CD14-positive monocyte (primary cell): Measurements from ENCODE around the gene GPR17. TPM values are rescaled to one million over a fixed set of nuclear protein-coding genes. Genes with fewer than 3 reads are reported as not detected.

Experiments
- DNase-seq, 3 donors: peaks; one replicate each; pipeline ENCODE4 v3.0.0-alpha.2; 2011 to 2022
- H2AFZ ChIP-seq: 2 replicates; pipeline ENCODE4 v1.6.0; 2012; ENCODE audit warnings: mild to moderate bottlenecking, low read depth, low read length, inconsistent platforms; ENCODE audit not compliant: insufficient read depth, poor library complexity, severe bottlenecking
- H3K27ac ChIP-seq, 2 donors: 1 replicate in 1 of 2; 2 replicates in 1 of 2; pipeline ENCODE4 v1.5.1; 2012 to 2013; ENCODE audit warnings: low read length in 2 of 2, control low read depth in 1 of 2, inconsistent platforms in 1 of 2, low read depth in 1 of 2, mild to moderate bottlenecking in 1 of 2
- H3K27me3 ChIP-seq, 2 donors: one replicate each; pipeline versions ENCODE4 v1.6.0 to v1.6.1; 2011 to 2013; ENCODE audit warnings: low read length in 2 of 2; ENCODE audit not compliant: control insufficient read depth in 2 of 2, insufficient read depth in 2 of 2
- H3K36me3 ChIP-seq, 2 donors: replicated peaks in 1 of 2; 1 replicate in 1 of 2; 2 replicates in 1 of 2; pipeline versions ENCODE4 v1.5.1 to v1.6.1; 2012 to 2013; ENCODE audit warnings: low read length in 2 of 2, control low read depth in 1 of 2, inconsistent platforms in 1 of 2, mild to moderate bottlenecking in 1 of 2; ENCODE audit not compliant: insufficient read depth in 2 of 2, control insufficient read depth in 1 of 2
- H3K4me1 ChIP-seq, 2 donors: 1 replicate in 1 of 2; 2 replicates in 1 of 2; pipeline versions ENCODE4 v1.5.1 to v1.6.1; 2012 to 2013; ENCODE audit warnings: low read length in 2 of 2, control low read depth in 1 of 2, inconsistent platforms in 1 of 2, mild to moderate bottlenecking in 1 of 2, moderate library complexity in 1 of 2; ENCODE audit not compliant: insufficient read depth in 2 of 2, control insufficient read depth in 1 of 2
- H3K4me2 ChIP-seq: replicated peaks from 2 replicates; pipeline ENCODE3; 2012; ENCODE audit warnings: low read length, moderate library complexity, mild to moderate bottlenecking; ENCODE audit not compliant: poor library complexity, severe bottlenecking; ENCODE audit errors: extremely low read depth
- H3K4me3 ChIP-seq, 3 experiments: fragments of 200-600 bp in 1 of 3; sonication (generic) in 1 of 3; replicated peaks in 1 of 3; 1 replicate in 2 of 3; 2 replicates in 1 of 3; pipeline ENCODE4 v1.5.1; 2011 to 2013; ENCODE audit warnings: low read length in 3 of 3, mild to moderate bottlenecking in 3 of 3, control low read depth in 2 of 3, low read depth in 2 of 3, inconsistent platforms in 1 of 3, moderate library complexity in 1 of 3
- H3K79me2 ChIP-seq: 2 replicates; pipeline ENCODE4 v1.6.0; 2012; ENCODE audit warnings: mild to moderate bottlenecking, control low read depth, inconsistent platforms, low read length, moderate library complexity; ENCODE audit not compliant: insufficient read depth
- H3K9ac ChIP-seq: 2 replicates; pipeline ENCODE4 v1.6.0; 2017; ENCODE audit warnings: low read length, mild to moderate bottlenecking; ENCODE audit not compliant: insufficient read depth, poor library complexity, severe bottlenecking
- H3K9me3 ChIP-seq, 2 donors: replicated peaks in 1 of 2; 1 replicate in 1 of 2; 2 replicates in 1 of 2; pipeline versions ENCODE4 v1.5.1 to v1.6.1; 2012 to 2013; ENCODE audit warnings: low read length in 2 of 2, control low read depth in 1 of 2; ENCODE audit not compliant: control insufficient read depth in 1 of 2, insufficient read depth in 1 of 2
- H4K20me1 ChIP-seq: 2 replicates; pipeline ENCODE4 v1.6.0; 2012; ENCODE audit warnings: mild to moderate bottlenecking, low read length, control low read depth, moderate library complexity; ENCODE audit not compliant: insufficient read depth
- H3K27ac Mint-ChIP-seq, 7 donors: one replicate each; pipeline ENCODE4 v1.8.0; 2020; ENCODE audit warnings: mild to moderate bottlenecking in 7 of 7, mixed read lengths in 7 of 7, moderate library complexity in 6 of 7, inconsistent platforms in 2 of 7
- H3K27me3 Mint-ChIP-seq, 3 donors: one replicate each; pipeline ENCODE4 v1.8.0; 2021 to 2022; ENCODE audit warnings: low read depth in 3 of 3, mild to moderate bottlenecking in 3 of 3, mixed read lengths in 3 of 3, moderate library complexity in 3 of 3, inconsistent platforms in 1 of 3
- H3K36me3 Mint-ChIP-seq, 2 donors: one replicate each; pipeline ENCODE4 v1.8.0; 2020; ENCODE audit warnings: mixed read lengths in 2 of 2, inconsistent platforms in 1 of 2, mild to moderate bottlenecking in 1 of 2
- H3K4me1 Mint-ChIP-seq: one replicate; pipeline ENCODE4 v1.8.0; 2020; ENCODE audit warnings: mild to moderate bottlenecking, mixed read lengths
- H3K4me3 Mint-ChIP-seq, 2 donors: one replicate each; pipeline ENCODE4 v1.8.0; 2020; ENCODE audit warnings: mild to moderate bottlenecking in 2 of 2, mixed read lengths in 2 of 2, moderate library complexity in 1 of 2
- H3K9me3 Mint-ChIP-seq, 7 donors: one replicate each; pipeline ENCODE4 v1.8.0; 2020 to 2022; ENCODE audit warnings: mixed read lengths in 7 of 7, mild to moderate bottlenecking in 6 of 7, moderate library complexity in 6 of 7, inconsistent platforms in 2 of 7
- CTCF ChIP-seq: fragments of 200-600 bp; IDR thresholded peaks from one replicate; pipeline ENCODE4 v1.8.0; 2022; ENCODE audit warnings: antibody characterized with exemption, mild to moderate bottlenecking
- WGBS: methylation state at CpG from one replicate; pipeline ENCODE4 v1.1.5; 2013; ENCODE audit warnings: missing lambda C conversion rate; ENCODE audit not compliant: insufficient coverage; 5-methylcytosine and 5-hydroxymethylcytosine counted together
- intact Hi-C, 2 donors: fragments of 100-400 bp; cut with micrococcal nuclease; formaldehyde crosslinking; loops; one replicate each; pipeline versions ENCODE4 v1.15.0 to v1.15.1; 2023
- polyA plus RNA-seq, 3 donors: library from polyadenylated mRNA; depleted of rRNA in 1 of 3; unstranded in 2 of 3; stranded (reverse) in 1 of 3; fragments of 300-500 nt in 2 of 3; fragments of >200 nt in 1 of 3; fragmentation: Illumina TruSeq in 2 of 3; gene quantifications; 1 replicate in 2 of 3; 2 replicates in 1 of 3; pipeline ENCODE4 v1.2.3, GENCODE V29; 2012 to 2021

The GPR17 gene
- polyA plus RNA-seq, 3 donors, result 0.07 TPM; not detected in 2

GRCh38 chr2:127643439-127644065 lies 2.4 kb upstream of the GPR17 start:
- Mint-ChIP-seq H3K27me3 (peaks cover 0 to 7% (median 1%) of the 10 kb centered on the region in 3 donors), H3K36me3 (no peaks in the 10 kb centered on the region), H3K4me3 (no peak overlapping the region), H3K4me1 (peaks cover 30% of the 10 kb centered on the region), H3K9me3 (no peaks in the 10 kb centered on the region), H3K27ac (peak overlapping the region in 1 of 7 donors; percentile 14)
- H3K27me3 ChIP-seq, result no peaks in the 10 kb centered on the region
- no peak overlapping the region for H3K4me3 ChIP-seq
- no peaks in the 10 kb centered on the region for H3K36me3 ChIP-seq
- no peak overlapping the region for H3K9ac ChIP-seq
- no peak for DNase-seq
- H3K9me3 ChIP-seq, result no peaks in the 10 kb centered on the region
- no peak overlapping the region for H3K4me2 ChIP-seq
- TF ChIP-seq CTCF, result no peak
- H4K20me1 ChIP-seq, result no peaks in the 10 kb centered on the region
- H2AFZ ChIP-seq, result no peak overlapping the region
- intact Hi-C loops, result no loop called here
- H3K79me2 ChIP-seq, result no peaks in the 10 kb centered on the region
- WGBS, result 94% methylated on average over 15 of the region's 15 CpGs
- H3K4me1 ChIP-seq, result peaks cover 18 to 37% of the 10 kb centered on the region in 2 donors
- no peak overlapping the region for H3K27ac ChIP-seq

- Mint-ChIP-seq H3K4me3 (no peak overlapping the region), H3K27me3 (peaks cover 0 to 9% (median 1%) of the 10 kb centered on the region in 3 donors), H3K9me3 (no peaks in the 10 kb centered on the region), H3K27ac (peak overlapping the region in 3 of 7 donors; percentile 14 to 48 (median 45)), H3K36me3 (no peaks in the 10 kb centered on the region), H3K4me1 (peaks cover 25% of the 10 kb centered on the region)
- no peak overlapping the region for H3K4me2 ChIP-seq
- 92% methylated on average over 17 of the region's 19 CpGs for WGBS
- no peak overlapping the region for H3K27ac ChIP-seq
- H3K9me3 ChIP-seq, result no peaks in the 10 kb centered on the region
- no peaks in the 10 kb centered on the region for H3K27me3 ChIP-seq
- DNase-seq, result no peak
- no peaks in the 10 kb centered on the region for H4K20me1 ChIP-seq
- no peak overlapping the region for H3K9ac ChIP-seq
- TF ChIP-seq CTCF, result no peak
- intact Hi-C loops, result no loop called here
- H3K4me3 ChIP-seq, result no peak overlapping the region
- H3K4me1 ChIP-seq, result peaks cover 19 to 34% of the 10 kb centered on the region in 2 donors
- H3K36me3 ChIP-seq, result no peaks in the 10 kb centered on the region
- H2AFZ ChIP-seq, result no peak overlapping the region
- H3K79me2 ChIP-seq, result no peaks in the 10 kb centered on the region
Measured at GRCh38 chr2:127644066-127645025, 1.6 kb upstream of the GPR17 start.
